Limb (tissue), 2 donors: Measurements from ENCODE around the gene STAC3.

Source experiments
- DNase-seq, 2 donors: peaks; one replicate each; pipeline ENCODE4 v3.0.0-alpha.2; 2016; ENCODE audit errors: extremely low spot score in 2 of 2

Gene STAC3

GRCh38 chr12:57211791-57212700 lies 38.9 kb downstream of the STAC3 start:
- DNase-seq: no peak

DNA sequence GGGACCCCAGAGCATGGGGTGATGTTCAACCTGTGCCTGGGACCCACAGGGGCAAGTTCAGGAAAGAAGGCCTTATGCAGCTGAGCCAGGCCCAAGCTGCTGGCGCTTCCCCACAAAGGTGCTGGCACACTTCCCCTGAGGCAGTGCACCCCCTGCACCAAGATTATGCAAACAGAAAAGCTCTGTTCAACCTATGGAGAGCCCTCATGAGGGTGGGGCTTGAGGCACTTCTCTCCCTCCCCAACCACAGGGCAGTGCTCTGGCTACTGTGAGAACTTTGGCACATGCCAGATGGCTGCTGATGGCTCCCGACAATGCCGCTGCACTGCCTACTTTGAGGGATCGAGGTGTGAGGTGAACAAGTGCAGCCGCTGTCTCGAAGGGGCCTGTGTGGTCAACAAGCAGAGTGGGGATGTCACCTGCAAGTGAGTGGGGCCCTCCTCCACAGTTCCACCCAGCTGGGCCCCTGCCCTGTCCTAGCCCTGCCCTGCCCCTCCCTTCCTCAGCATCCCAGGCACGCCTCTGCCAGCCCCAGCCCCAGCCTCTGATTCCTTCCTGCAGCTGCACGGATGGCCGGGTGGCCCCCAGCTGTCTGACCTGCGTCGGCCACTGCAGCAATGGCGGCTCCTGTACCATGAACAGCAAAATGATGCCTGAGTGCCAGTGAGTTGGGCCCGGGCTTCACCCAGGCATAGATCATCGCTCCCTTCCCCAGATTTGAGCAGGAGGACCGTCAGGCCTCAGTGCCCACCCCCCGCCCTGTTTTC lies 39.9 kb downstream of the STAC3 start:
- DNase-seq: no peak

DNA sequence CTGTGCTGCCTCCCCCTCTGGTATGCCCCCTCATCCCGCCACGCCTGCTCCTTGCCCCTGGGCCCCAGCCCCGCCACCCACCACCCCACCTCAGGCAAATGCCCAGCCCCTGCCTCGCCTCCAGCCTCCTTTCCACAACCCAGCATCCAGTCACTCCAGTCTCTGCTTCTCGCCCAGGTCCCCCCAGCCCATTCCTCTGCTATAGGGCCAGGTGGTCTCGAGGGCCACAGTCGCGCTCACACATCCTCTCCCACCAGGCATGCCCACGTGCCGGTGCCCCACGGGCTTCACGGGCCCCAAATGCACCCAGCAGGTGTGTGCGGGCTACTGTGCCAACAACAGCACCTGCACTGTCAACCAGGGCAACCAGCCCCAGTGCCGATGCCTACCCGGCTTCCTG lies 40.5 kb downstream of the STAC3 start:
- DNase-seq: no peak

DNA sequence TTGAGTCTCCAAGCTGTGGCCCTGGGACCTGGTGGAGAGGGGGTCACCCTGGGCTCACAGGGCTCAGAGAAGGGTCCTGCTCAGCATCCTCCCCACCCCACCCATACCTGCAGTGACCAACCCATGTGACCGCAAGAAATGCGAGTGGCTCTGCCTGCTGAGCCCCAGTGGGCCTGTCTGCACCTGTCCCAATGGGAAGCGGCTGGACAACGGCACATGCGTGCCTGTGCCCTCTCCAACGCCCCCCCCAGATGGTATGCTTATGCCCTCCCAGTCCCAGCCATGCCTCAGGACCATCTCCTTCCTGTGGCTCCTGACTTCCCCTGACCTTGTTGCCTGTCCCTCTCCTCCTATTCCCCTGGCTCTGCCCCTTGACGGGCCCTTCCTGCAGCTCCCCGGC lies 41.1 kb downstream of the STAC3 start:
- DNase-seq: no peak

DNA sequence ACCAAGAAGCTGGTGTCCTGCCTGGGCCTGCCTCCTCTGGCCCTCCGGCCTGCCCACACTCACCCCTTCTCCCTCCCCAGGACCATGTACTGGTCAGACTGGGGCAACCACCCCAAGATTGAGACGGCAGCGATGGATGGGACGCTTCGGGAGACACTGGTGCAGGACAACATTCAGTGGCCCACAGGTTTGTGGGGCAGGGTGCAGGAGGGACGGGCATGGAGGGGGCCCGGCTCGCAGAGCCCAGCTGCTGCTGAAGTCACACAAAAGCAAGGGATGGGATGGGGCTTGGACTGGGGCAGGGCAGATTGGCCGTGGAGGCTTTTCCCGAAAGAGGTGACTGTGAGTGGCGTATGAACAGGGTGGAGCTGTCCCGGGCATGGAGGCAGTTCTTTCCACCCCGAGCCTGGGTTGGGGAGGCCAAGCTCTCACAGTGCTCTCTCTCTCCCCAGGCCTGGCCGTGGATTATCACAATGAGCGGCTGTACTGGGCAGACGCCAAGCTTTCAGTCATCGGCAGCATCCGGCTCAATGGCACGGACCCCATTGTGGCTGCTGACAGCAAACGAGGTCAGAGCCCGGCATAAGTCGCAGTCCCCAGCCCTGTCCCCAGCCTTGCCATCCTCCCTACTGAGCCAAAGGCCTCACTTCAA lies 42.2 kb downstream of the STAC3 start:
- DNase-seq: no peak

GRCh38 chr12:57207731-57208630 lies 43.0 kb downstream of the STAC3 start:
- no peak for DNase-seq

DNA sequence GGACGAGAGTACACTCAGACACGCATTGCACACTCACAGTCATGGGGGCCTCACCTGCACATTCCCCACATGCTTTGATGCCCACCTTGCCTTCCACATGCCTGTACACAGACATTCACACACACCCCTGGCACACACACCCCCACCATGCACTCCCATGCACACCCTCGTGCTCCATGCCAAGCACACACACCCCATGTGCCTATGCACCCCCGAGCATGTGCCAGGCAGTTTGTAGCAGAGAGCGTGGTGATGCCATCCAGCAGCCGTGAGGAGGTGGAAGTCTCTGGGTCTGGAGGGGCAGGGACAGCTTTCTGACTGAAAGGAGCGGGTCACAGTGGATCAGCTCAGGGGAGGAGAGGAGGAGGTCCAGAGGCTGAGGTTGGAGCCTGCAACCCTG lies 45.1 kb downstream of the STAC3 start:
- DNase-seq: no peak

GRCh38 chr12:57205186-57205585 lies 45.8 kb downstream of the STAC3 start:
- DNase-seq: no peak

DNA sequence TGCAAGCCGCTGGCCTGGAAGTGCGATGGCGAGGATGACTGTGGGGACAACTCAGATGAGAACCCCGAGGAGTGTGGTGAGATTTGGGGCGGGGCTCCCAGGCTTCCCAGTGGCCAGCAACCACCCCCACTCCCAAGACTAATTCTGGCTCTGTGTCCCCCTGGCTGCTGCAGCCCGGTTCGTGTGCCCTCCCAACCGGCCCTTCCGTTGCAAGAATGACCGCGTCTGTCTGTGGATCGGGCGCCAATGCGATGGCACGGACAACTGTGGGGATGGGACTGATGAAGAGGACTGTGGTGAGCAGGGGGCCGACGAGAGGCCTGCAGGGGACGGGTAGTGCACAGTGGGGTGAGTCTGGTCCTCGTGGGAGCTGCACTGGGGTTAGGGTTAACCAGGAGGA lies 46.5 kb downstream of the STAC3 start:
- DNase-seq: no peak

DNA sequence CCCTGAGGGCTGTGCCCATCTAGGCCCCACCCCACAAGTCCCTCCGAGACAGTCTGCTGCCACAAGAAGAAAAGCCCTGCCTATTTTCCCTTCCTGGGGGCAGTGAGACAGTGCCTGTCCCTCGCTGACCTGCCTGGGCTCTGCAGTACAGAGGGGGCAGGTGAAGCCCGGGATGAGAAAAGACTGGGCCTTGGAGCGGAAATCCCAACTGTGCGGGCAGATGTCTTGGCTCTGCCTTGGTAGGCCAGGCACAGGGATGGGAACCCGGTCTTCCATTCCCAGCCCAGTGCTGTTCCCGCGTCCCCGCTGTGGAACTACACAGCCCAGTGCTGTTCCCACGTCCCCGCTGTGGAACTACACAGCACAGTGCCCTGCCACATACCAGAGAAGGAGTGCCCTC lies 47.2 kb downstream of the STAC3 start:
- no peak for DNase-seq

DNA sequence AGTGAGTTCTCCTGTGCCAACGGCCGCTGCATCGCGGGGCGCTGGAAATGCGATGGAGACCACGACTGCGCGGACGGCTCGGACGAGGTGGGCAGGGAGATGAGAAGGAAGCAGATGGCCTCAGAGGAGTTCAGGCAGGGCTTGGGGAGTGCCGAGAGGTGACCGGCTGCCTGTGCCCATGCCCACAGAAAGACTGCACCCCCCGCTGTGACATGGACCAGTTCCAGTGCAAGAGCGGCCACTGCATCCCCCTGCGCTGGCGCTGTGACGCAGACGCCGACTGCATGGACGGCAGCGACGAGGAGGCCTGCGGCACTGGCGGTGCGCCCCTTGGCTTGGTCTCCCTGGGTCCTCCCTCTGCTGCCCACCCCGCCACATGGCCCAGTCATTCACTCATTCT lies 47.8 kb downstream of the STAC3 start:
- no peak for DNase-seq

DNA sequence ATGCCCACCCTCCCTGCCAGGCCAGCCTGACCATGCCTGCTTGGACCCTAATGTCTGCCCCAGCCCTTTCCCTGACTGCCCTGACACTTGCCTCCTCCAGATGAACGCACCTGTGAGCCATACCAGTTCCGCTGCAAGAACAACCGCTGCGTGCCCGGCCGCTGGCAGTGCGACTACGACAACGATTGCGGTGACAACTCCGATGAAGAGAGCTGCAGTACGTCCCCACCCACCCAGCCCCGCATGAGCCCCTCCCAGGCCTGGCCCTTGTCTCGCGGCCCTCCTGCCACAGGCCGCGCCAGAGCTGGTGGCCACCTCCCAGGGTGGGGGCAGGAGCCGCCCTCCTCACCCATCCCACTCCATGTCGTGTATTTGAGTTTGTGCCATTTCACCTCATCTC lies 48.7 kb downstream of the STAC3 start:
- DNase-seq: no peak

DNA sequence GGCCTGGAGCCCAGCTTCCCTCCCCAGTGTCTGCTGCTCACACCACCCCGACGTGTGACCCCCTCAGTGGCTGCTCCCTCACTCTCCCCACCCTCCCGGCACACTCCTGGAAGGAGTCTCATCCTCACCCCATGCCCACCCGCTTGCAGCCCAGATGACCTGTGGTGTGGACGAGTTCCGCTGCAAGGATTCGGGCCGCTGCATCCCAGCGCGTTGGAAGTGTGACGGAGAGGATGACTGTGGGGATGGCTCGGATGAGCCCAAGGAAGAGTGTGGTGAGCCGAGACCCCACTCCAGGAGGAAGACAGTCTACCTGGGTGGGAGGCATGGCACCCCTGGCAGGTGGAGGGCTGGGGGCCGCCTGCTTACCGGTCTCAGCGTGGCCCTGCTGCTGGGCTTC lies 49.4 kb downstream of the STAC3 start:
- DNase-seq: no peak

DNA sequence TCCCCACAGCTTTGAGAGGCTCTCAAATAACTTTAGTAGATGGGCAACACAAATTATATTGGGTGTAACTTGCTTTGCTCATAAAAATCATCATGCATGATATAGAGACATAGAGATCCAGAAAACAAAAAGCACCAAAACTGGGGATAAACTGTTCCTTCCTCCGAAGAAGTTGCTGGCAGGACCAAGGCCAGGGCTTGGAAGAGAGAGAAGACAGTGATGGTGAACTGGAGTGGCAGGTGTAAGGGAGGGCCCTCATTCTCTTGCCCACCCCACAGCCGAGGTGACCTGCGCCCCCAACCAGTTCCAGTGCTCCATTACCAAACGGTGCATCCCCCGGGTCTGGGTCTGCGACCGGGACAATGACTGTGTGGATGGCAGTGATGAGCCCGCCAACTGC lies 49.8 kb downstream of the STAC3 start:
- DNase-seq: no peak

GRCh38 chr12:57200497-57200896 lies 50.5 kb downstream of the STAC3 start:
- DNase-seq: no peak

- no peak for DNase-seq
Measured at GRCh38 chr12:57199191-57199590, 51.8 kb downstream of the STAC3 start.

DNA sequence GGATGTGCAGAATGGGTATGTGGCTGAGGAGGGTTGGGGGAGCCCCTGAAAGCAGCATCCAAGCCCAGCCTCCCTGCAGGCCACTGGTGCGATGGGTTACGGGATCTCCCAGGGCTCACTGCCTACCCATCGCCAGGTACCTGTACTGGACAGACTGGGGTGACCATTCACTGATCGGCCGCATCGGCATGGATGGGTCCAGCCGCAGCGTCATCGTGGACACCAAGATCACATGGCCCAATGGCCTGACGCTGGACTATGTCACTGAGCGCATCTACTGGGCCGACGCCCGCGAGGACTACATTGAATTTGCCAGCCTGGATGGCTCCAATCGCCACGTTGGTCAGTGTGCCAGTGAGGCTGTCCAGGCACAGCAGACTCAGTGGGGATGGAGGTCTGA lies 52.7 kb downstream of the STAC3 start:
- no peak for DNase-seq

DNA sequence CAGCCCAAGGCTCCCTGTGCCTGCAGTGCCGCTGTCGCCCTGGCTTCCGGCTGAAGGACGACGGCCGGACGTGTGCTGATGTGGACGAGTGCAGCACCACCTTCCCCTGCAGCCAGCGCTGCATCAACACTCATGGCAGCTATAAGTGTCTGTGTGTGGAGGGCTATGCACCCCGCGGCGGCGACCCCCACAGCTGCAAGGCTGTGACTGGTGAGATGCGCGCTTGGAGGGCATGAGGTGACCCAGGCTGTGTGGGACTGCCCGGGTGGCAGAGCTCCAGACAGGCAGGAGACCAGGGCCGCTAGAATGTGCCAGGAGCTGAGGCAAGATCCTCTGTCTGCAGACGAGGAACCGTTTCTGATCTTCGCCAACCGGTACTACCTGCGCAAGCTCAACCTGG lies 54.0 kb downstream of the STAC3 start:
- DNase-seq: no peak

- DNase-seq: no peak
Measured at GRCh38 chr12:57196439-57196838, 54.5 kb downstream of the STAC3 start.

GRCh38 chr12:57195611-57196371 lies 55.2 kb downstream of the STAC3 start:
- no peak for DNase-seq

DNA sequence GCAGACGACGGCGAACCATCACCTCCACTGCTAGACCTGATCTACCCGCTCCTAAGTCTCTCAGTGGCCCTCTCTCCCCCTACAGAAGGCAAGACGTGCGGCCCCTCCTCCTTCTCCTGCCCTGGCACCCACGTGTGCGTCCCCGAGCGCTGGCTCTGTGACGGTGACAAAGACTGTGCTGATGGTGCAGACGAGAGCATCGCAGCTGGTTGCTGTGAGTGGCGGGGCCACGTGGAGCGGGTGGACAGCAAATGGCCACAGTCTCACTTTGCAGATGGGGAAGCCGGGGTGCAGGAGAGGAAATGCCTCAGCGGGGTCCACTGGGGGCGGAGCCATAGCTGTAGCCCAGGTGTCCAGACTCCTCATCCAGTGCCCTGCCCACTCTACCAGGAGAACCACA lies 55.8 kb downstream of the STAC3 start:
- DNase-seq: no peak
